Vagina (tissue), 2 donors: ENCODE measurements around the gene ADAMTS17. TPM values are rescaled to one million over a fixed set of nuclear protein-coding genes. Genes with fewer than 3 reads are reported as not detected.

Experiments used
- DNase-seq, 2 donors: peaks; one replicate each; pipeline ENCODE4 v3.0.0-alpha.2; 2017; ENCODE audit errors: extremely low spot score in 2 of 2
- H3K27ac ChIP-seq: fragments of 200-600 bp; sonication (generic); one replicate; pipeline ENCODE4 v1.5.1; 2019
- H3K27me3 ChIP-seq: fragments of 200-600 bp; sonication (generic); one replicate; pipeline ENCODE4 v1.5.1; 2019
- H3K36me3 ChIP-seq, 2 donors: fragments of 200-600 bp; sonication (generic); one replicate each; pipeline ENCODE4 v1.5.1; 2017 to 2019
- H3K4me1 ChIP-seq: fragments of 200-600 bp; sonication (generic); one replicate; pipeline ENCODE4 v1.5.1; 2019
- H3K4me3 ChIP-seq, 2 donors: fragments of 200-600 bp; sonication (generic); 1 replicate in 1 of 2; 2 replicates in 1 of 2; pipeline ENCODE4 v1.5.1; 2016 to 2019
- H3K9me3 ChIP-seq: fragments of 200-600 bp; sonication (generic); one replicate; pipeline ENCODE4 v1.5.1; 2019
- CTCF ChIP-seq, 3 experiments: fragments of 450-650 bp in 2 of 3; fragments of 200-600 bp in 1 of 3; sonication (generic) in 1 of 3; IDR thresholded peaks; one replicate each; pipeline ENCODE4 v1.5.1; 2017 to 2019; ENCODE audit warnings: antibody characterized with exemption in 3 of 3, mild to moderate bottlenecking in 2 of 3, moderate library complexity in 2 of 3
- POLR2A ChIP-seq, 2 donors: fragments of 450-650 bp; IDR thresholded peaks; one replicate each; pipeline ENCODE4 v1.6.1; 2017; ENCODE audit warnings: antibody characterized with exemption in 2 of 2, mild to moderate bottlenecking in 2 of 2, moderate library complexity in 2 of 2
- POLR2AphosphoS5 ChIP-seq, 2 donors: sonication (generic); formaldehyde crosslinking; IDR thresholded peaks; one replicate each; pipeline ENCODE4 v1.9.0; 2017; ENCODE audit warnings: antibody characterized with exemption in 2 of 2, mild to moderate bottlenecking in 2 of 2, low read depth in 1 of 2; ENCODE audit not compliant: insufficient read depth in 1 of 2
- intact Hi-C: fragments of 100-400 bp; cut with DNase I; formaldehyde crosslinking; loops from one replicate; pipeline ENCODE4 v1.15.1; 2023
- total RNA-seq: library from RNA; depleted of rRNA; stranded (reverse); fragments of >200 nt; gene quantifications from one replicate; pipeline ENCODE4 v1.2.3, GENCODE V29; 2016

ADAMTS17 gene
- total RNA-seq, 1 donor from 2014 or later, result 16.0 TPM

- no peaks in the 10 kb centered on the region for H3K4me1 ChIP-seq
- H3K4me3 ChIP-seq, result no peak overlapping the region
- TF ChIP-seq POLR2A (IDR thresholded peaks at IDR 0.05) (no peak), CTCF (IDR thresholded peaks at IDR 0.05) (no peak), POLR2AphosphoS5 (IDR thresholded peaks at IDR 0.05; ENCODE audit: insufficient read depth in 1 of 2, low read depth in 1 of 2) (no peak)
- H3K9me3 ChIP-seq, result no peaks in the 10 kb centered on the region
- H3K27me3 ChIP-seq, result no peaks in the 10 kb centered on the region
- intact Hi-C loops, result loop anchor here (2.0 kb wide), 1 partner anchor 154 kb away; no protein-coding TSS in a partner anchor
- no peaks in the 10 kb centered on the region for H3K36me3 ChIP-seq
- no peak overlapping the region for H3K27ac ChIP-seq
- no peak for DNase-seq
Observed at GRCh38 chr15:100318880-100319279, 22.9 kb downstream of the ADAMTS17 start.

- no peak for DNase-seq
- Histone ChIP-seq H3K27ac (no peak overlapping the region), H3K4me1 (peaks cover 20% of the 10 kb centered on the region), H3K36me3 (no peaks in the 10 kb centered on the region), H3K9me3 (no peaks in the 10 kb centered on the region), H3K27me3 (no peaks in the 10 kb centered on the region), H3K4me3 (no peak overlapping the region)
- no peak for TF ChIP-seq POLR2AphosphoS5 (IDR thresholded peaks at IDR 0.05; ENCODE audit: insufficient read depth in 1 of 2, low read depth in 1 of 2)
- no peak for TF ChIP-seq POLR2A (IDR thresholded peaks at IDR 0.05)
- no peak for TF ChIP-seq CTCF (IDR thresholded peaks at IDR 0.05)
- intact Hi-C loops, result no loop called here
Observed at GRCh38 chr15:100314809-100315400, 26.9 kb downstream of the ADAMTS17 start.

- TF ChIP-seq POLR2A (IDR thresholded peaks at IDR 0.05) (no peak), CTCF (IDR thresholded peaks at IDR 0.05) (no peak), POLR2AphosphoS5 (IDR thresholded peaks at IDR 0.05; ENCODE audit: insufficient read depth in 1 of 2, low read depth in 1 of 2) (no peak)
- peak in 1 of 2 donors; percentile 49 for DNase-seq
- Histone ChIP-seq H3K36me3 (no peaks in the 10 kb centered on the region), H3K4me1 (peaks cover 36% of the 10 kb centered on the region), H3K9me3 (no peaks in the 10 kb centered on the region), H3K27ac (no peak overlapping the region), H3K4me3 (no peak overlapping the region), H3K27me3 (no peaks in the 10 kb centered on the region)
- intact Hi-C loops, result no loop called here
Observed at GRCh38 chr15:100311833-100312476, 29.8 kb downstream of the ADAMTS17 start.

GRCh38 chr15:100311154-100311625 is 30.6 kb downstream of the ADAMTS17 start:
- peak in 1 of 2 donors; percentile 80 for DNase-seq
- H3K4me3 ChIP-seq, result peak overlapping the region; percentile 6 to 13
- TF ChIP-seq POLR2A (IDR thresholded peaks at IDR 0.05), result no peak
- TF ChIP-seq POLR2AphosphoS5 (IDR thresholded peaks at IDR 0.05; ENCODE audit: insufficient read depth in 1 of 2, low read depth in 1 of 2), result no peak
- H3K36me3 ChIP-seq, result no peaks in the 10 kb centered on the region
- no peaks in the 10 kb centered on the region for H3K27me3 ChIP-seq
- H3K9me3 ChIP-seq, result no peaks in the 10 kb centered on the region
- H3K4me1 ChIP-seq, result peaks cover 36% of the 10 kb centered on the region
- H3K27ac ChIP-seq, result peak overlapping the region; percentile 54
- intact Hi-C loops, result no loop called here

- Histone ChIP-seq H3K36me3 (no peaks in the 10 kb centered on the region), H3K4me3 (peak overlapping the region; percentile 6 to 13), H3K27ac (peak overlapping the region; percentile 54), H3K4me1 (peaks cover 36% of the 10 kb centered on the region), H3K9me3 (no peaks in the 10 kb centered on the region), H3K27me3 (no peaks in the 10 kb centered on the region)
- DNase-seq, result peak in 1 of 2 donors; percentile 86
- no peak for TF ChIP-seq CTCF (IDR thresholded peaks at IDR 0.05)
- TF ChIP-seq POLR2A (IDR thresholded peaks at IDR 0.05), result no peak
- no peak for TF ChIP-seq POLR2AphosphoS5 (IDR thresholded peaks at IDR 0.05; ENCODE audit: insufficient read depth in 1 of 2, low read depth in 1 of 2)
- intact Hi-C loops, result no loop called here
Observed at GRCh38 chr15:100310513-100311153, 31.1 kb downstream of the ADAMTS17 start.
